ENCODE results near the gene SDF4.

DNA sequence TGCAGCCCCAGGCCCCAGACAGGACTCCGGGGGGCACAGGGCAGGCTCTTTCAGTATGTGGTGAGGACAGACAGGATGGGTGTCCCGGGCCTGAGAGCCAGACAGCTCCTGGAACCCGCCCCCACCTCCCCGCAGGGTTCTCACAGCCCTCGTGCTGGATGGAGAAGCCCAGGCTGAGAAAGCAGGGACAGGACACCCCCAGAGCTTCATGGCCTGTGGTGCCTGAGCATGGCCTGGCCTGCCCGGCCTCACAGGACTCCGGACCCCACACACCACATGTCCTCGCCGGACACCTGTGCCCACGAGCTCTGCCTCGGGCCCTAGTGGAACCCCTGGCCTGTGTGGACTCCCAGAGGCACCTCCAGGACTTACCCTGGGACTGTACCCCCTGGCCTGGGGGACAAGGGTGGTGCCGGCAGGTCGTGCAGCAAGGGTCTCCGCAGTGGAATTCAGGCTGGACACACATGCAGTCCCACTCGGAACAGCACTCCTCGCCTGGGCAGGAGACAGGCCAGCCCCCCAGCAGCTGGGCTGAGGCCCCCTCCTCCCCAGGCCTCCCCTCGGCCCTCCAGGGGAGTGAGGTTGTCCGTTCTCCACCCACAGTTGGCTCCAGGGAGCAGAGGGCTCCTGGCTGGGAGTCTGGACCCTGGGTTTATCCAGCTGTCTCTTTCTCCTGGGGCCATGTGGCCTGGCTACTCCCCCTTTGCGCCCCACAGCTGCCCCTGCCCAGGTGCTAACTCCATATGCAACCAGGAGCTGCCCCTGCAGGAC lies 26.6 kb downstream of the SDF4 start:
- TF ChIP-seq, protein P1, sequence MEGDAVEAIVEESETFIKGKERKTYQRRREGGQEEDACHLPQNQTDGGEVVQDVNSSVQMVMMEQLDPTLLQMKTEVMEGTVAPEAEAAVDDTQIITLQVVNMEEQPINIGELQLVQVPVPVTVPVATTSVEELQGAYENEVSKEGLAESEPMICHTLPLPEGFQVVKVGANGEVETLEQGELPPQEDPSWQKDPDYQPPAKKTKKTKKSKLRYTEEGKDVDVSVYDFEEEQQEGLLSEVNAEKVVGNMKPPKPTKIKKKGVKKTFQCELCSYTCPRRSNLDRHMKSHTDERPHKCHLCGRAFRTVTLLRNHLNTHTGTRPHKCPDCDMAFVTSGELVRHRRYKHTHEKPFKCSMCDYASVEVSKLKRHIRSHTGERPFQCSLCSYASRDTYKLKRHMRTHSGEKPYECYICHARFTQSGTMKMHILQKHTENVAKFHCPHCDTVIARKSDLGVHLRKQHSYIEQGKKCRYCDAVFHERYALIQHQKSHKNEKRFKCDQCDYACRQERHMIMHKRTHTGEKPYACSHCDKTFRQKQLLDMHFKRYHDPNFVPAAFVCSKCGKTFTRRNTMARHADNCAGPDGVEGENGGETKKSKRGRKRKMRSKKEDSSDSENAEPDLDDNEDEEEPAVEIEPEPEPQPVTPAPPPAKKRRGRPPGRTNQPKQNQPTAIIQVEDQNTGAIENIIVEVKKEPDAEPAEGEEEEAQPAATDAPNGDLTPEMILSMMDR (IDR thresholded peaks at IDR 0.05) = no peak
- TF ChIP-seq POLR2A (IDR thresholded peaks at IDR 0.05) = no peak

Data from vagina (tissue), 2 donors.